Subcutaneous preadipocyte (primary cell): ENCODE results near the gene NUDT17. TPM values are rescaled to one million over a fixed set of nuclear protein-coding genes. Genes with fewer than 3 reads are reported as not detected.

Source experiments
- small RNA-seq: library from RNA; depleted of rRNA; stranded (forward); fragments of <200 nt; gene quantifications from one replicate; pipeline ENCODE3, GENCODE V24; 2012
- total RNA-seq: library from RNA; depleted of rRNA; stranded (reverse); fragments of >200 nt; gene quantifications from 2 replicates; pipeline ENCODE4 v1.2.3, GENCODE V29; 2012

Gene NUDT17, protein sequence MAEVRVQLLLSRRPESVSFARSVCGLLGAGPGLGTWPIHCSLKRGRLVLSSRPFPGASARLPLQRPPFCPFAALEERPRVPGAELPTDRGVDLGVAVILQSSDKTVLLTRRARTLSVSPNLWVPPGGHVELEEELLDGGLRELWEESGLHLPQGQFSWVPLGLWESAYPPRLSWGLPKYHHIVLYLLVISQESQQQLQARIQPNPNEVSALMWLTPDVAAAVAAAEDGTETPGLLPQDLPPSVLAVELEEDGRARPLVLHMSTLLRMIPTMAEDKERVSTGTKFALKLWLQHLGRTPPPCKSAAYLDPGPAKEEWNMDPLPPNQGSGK
- total RNA-seq = 1.1 and 1.2 TPM in 2 replicates

DNA sequence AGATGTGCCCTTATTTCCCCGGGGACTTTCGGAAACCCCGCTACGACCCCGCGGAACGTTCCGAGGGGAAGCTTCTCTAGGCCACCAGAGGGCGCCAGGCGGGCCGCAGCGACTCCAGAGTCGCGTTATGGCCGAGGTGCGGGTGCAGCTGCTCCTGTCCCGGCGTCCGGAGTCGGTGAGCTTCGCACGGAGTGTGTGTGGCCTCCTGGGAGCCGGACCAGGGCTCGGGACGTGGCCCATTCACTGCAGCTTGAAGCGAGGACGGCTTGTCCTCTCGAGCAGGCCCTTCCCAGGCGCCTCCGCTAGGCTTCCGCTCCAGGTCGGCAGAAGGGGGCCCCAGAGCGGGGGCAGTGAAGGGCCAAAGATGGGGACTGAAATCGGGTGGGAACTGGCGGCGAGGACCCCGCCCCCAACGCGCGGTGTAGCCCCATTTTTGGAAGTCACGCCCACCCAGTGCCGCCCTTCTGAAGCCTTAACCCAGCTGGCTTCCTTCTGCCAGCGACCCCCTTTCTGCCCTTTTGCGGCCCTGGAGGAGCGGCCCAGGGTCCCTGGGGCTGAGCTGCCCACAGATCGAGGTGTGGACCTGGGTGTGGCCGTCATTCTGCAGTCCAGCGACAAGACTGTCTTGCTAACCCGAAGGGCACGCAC, at the start of gene NUDT17:
NUDT17 (plus strand) TSS at position 117 of the 648 bp plus-strand sequence; CDS start at position 128, 11 bp downstream.

DNA sequence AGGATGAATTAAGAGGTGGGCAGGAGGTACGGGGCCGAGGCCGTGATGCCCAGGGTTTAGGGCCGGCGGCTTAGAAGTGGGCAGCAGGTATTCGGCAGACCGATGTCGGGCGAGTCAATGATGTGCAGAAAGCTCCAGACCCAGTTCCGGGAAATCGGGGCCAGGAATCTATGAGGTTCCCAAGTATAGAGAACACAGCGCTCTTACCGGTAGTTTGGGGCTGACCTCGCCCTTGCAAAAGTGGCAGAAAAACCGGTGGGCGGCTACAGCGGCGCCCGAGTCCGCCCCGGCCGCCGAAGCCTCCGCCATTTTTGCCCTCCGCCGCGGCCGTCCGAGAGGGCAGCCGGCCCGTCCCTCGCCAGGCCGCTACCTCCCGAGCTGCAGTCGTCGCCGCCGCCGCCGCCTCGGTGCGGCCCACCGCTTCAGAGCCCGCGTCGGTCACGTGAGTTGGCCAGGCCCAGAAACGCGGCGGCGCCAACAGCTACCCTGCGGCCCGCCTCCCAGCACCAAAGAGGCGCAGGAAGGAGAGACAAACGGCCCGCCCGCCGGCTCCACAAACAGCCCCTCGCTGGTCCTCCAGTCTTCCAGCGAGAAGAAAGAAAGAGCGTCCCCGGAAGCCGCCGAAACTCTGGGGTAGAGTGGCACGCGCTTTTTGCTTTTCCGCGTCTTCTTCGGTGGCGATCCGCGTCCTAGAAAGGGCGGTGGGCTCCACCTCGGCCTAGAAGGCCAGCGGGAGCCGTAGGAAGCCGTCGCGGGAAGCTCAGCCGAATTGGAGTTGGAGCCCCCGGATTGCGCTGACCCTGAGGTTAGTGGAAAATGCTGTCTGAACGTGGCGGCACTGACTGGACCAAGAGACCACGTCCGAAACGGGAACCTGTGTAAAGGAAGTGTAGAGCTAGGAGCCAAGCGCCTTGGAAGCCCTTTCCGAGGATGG, 21.6 kb upstream of the NUDT17 start, which contains the start of the genes POLR3C and RNF115:
POLR3C (plus strand) TSS at position 636 of the 934 bp plus-strand sequence. CDS start 1,577 bp downstream, outside the sequence.
RNF115 (minus strand) TSS at position 531 of the 934 bp plus-strand sequence; CDS start at position 309, 222 bp downstream.

DNA sequence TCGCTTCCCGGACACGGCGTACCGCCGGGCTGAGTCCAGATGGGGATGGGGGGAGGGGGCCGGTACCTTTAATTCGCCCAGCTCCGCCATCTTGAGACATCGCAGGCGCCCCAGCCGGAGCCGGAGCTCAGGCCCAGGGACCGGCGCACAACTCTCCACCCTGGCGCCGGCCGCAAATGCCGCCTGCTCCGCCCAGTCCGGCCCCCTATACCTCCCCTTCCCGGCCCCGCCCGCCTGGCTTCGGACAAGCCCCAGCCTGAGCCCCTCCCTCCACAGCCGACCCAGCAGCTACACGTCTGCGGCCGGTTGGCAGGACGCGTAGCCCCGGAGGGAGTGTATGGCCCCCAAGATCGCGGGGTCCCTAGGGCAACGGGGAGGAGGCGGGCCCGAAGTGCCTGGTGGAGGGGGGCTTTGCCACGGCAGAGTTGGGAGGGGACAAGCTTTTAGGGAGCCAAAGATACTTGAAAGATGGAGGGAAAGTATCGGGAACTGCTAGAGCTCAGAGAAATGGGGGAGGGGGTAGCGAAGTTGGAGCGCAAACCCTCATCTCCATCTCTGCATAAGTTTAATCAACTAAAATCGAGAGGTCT, 13.6 kb downstream of the NUDT17 start, which contains the start of gene PIAS3:
PIAS3 (minus strand) TSS at position 181 of the 590 bp plus-strand sequence; CDS start at position 90, 91 bp downstream.

DNA sequence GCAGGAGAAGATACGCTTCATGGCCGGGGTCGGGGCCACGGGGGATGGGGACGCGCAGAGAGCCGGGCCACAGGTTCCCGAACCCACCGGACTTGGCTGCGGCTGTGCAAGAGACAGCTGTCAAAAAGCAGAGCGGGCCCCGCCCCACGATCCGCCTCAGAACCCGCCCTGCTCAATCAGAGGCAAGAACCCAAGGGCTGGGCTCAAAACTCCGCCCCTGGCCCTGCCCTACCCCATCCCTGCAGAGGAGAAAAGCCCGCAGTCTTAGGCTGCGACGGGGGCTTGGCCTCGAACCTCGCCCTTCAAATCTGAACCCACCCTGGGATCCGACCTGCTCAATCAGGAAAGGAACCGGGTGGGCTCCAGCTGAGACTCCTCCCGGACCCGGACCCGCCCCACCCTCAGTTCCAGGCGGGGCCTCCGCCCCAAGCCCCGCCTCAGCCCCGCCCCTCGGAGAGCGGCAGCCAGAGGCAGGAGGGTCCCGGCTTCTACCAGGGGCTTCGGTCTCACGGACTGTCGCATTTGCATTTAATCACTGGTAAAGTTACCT, 40.4 kb downstream of the NUDT17 start, which contains the start of gene ANKRD35:
ANKRD35 (minus strand) TSS at position 129 of the 550 bp plus-strand sequence; CDS start at position 21, 108 bp downstream.

Small RNA genes lying within 50 kb of the gene (small RNA-seq; reads per million reads assigned to genes)
- gene MIR6736 = not detected

Other genes starting within 250 kb of the NUDT17 start
- gene GPR89A, start 237.6 kb upstream of the NUDT17 start, total RNA-seq = 28.7 and 45.2 TPM in 2 replicates
- gene PDZK1, start 138.3 kb upstream of the NUDT17 start, total RNA-seq = 0.39 TPM in 1 of 2 replicates, not detected in the other
- gene CD160, start 126.1 kb upstream of the NUDT17 start, total RNA-seq = not detected in 2 replicates
- gene RNF115, start 21.5 kb upstream of the NUDT17 start, total RNA-seq = 13.6 and 19.7 TPM in 2 replicates
- gene POLR3C, start 21.4 kb upstream of the NUDT17 start, total RNA-seq = 47.9 and 51.8 TPM in 2 replicates
- 19.8 and 21.3 TPM in 2 replicates for gene PIAS3, start 13.5 kb downstream of the NUDT17 start, total RNA-seq
- gene ANKRD35, start 40.2 kb downstream of the NUDT17 start, total RNA-seq = 2.9 and 5.3 TPM in 2 replicates
- gene ITGA10, start 64.4 kb downstream of the NUDT17 start, total RNA-seq = 34.9 and 96.2 TPM in 2 replicates
- 18.4 and 24.3 TPM in 2 replicates for gene PEX11B, start 73.1 kb downstream of the NUDT17 start, total RNA-seq
- gene RBM8A, start 81.9 kb downstream of the NUDT17 start, total RNA-seq = 59.4 and 71.3 TPM in 2 replicates
- gene LIX1L, start 112.4 kb downstream of the NUDT17 start, total RNA-seq = 29.4 and 36.6 TPM in 2 replicates
- 1.1 and 2.0 TPM in 2 replicates for gene ANKRD34A, start 118.9 kb downstream of the NUDT17 start, total RNA-seq
- 10.0 and 12.1 TPM in 2 replicates for gene POLR3GL, start 119.1 kb downstream of the NUDT17 start, total RNA-seq
- gene TXNIP, start 150.9 kb downstream of the NUDT17 start, total RNA-seq = 78.2 and 237 TPM in 2 replicates
- not detected in 2 replicates for gene HJV, start 176.1 kb downstream of the NUDT17 start, total RNA-seq